Limb (tissue), 2 donors: Measurements from ENCODE around the gene TARS2.

Experiments
- DNase-seq, 2 donors: peaks; one replicate each; pipeline ENCODE4 v3.0.0-alpha.2; 2016; ENCODE audit errors: extremely low spot score in 2 of 2

TARS2 gene, protein sequence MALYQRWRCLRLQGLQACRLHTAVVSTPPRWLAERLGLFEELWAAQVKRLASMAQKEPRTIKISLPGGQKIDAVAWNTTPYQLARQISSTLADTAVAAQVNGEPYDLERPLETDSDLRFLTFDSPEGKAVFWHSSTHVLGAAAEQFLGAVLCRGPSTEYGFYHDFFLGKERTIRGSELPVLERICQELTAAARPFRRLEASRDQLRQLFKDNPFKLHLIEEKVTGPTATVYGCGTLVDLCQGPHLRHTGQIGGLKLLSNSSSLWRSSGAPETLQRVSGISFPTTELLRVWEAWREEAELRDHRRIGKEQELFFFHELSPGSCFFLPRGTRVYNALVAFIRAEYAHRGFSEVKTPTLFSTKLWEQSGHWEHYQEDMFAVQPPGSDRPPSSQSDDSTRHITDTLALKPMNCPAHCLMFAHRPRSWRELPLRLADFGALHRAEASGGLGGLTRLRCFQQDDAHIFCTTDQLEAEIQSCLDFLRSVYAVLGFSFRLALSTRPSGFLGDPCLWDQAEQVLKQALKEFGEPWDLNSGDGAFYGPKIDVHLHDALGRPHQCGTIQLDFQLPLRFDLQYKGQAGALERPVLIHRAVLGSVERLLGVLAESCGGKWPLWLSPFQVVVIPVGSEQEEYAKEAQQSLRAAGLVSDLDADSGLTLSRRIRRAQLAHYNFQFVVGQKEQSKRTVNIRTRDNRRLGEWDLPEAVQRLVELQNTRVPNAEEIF

DNA sequence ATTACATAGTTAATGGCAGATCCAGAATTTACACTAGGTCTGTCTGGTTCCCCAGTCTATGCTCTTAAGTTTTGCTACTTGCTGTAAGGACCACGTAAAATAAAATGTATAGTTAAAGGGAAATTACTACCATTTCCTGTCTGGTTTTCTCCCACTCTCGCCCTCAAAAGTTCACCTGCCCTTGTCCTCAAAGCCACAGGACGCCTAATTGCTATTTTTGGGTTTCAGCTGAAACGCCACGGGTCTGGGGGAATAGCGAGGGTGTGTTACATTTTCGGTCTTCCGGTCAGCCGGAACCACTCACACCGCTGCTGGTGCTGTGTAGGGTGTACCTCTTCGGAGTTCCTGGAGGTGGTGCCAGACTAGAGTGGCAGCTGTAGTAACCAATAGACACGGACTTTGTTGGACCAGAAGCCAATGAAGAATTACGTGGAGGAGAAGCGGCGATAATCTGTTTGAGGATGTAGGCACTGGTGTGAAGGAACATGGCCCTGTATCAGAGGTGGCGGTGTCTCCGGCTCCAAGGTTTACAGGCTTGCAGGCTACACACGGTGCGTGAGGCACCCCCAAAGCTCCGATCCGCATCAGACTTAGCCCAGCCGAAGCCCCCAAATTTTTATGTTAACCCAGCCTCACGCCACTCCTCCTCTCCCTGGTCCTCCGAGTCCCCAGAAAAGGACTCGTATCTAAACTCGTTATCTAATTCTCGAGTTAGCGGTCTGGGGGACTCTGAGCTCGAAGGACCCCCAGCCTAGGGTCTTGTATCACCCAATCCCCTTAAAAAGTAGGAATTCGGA is at the start of gene TARS2:
Gene TARS2 (plus strand): TSS at position 454 of the 797 bp plus-strand sequence. CDS start 32 bp downstream, at position 486.
- DNase-seq: peak; percentile 96 to 98

DNA sequence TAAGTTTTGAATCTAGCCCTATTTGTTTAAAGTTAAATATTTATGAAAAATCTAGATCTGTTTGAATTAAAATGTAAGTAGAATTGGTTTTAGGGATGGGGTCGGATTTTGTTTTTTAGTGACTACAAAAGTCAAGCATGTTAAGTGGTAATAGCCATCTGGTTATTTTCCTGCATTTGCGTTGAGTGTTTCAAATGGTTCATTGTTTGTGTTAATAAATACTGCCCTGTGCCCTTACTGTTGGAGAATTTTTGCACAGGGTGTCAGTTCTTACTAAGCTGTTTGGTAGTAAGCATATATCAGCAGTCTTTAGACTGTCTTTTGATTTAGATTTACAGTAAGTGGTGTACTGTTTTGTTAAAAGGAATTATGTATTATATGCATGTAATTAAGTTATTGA is 46.1 kb upstream of the TARS2 start:
- DNase-seq: no peak

DNA sequence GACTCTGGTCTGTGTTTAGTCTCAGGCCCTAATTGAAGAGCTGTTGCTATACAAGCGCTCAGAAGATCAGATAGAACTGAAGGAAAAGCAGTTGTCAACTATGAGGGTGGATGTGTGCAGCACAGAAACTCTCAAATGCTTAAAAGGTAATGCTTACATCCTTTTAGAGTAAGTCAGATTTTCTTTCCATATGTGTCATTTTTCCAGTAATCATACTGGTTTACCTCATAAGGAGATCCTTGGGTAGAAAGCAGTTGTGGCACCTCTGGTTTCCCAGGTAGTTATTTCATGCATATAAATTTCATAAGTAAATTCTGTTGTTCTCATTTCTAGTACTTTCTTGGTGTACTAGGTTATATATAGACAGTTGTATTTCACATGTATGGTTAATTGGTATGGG is 43.0 kb upstream of the TARS2 start:
- DNase-seq: no peak

DNA sequence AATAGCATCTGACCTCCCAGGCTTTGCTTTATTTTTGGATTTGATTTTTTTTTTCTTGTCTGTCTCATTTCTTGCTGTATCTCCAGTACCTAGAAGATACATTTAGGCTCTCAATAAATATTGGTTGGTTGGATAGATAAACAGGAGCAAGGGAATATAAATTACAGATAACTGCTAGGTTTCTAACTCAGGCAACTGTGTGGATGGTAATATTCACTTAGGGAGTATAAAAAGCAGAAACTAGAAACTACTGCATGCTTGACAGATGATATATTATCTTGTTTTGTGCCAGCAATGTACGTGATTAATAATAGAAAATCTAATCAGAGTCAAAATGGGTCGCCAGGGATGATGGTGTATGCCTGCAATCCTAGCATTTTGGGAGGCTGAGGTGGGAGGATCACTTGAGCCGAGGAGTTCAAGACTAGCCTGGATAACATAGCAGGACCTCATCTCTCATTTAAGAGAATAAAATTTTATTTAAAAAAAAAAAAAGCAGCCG is 31.0 kb upstream of the TARS2 start:
- no peak for DNase-seq

DNA sequence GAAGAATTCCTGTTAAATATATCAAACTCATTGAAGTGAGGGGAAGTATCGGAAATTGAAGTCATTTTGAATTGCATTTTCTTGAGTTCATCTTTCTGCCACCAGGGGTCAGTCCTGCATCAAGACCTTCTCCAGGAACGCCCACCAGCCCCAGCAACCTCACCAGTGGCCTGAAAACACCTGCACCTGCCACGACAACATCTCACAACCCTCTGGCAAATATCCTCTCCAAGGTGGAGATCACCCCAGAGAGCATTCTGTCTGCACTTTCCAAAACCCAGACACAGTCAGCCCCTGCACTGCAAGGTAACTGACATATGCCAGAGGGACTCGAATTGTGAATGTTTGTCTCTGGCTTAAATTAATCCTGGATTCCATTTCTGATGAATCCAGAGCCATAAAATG is 22.8 kb upstream of the TARS2 start:
- peak; percentile 48 to 69 for DNase-seq

DNA sequence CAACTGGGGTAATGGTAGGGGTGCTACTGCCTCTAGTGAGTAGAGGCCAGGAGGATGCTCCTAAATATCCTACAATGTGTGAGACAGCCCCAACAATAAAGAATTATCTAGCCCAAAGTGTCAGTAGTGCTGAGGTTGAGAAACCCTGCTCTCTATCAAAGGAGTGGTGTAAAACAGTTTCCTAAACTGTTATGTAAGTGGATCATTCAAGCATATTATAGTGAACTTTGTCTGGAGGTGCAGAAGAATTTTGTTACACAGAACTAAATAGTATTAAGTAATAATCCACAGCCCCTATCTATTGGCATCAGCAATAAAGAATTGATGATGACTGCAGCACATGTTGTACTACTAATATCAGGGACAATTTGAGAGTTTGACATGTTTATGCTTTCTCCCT is 20.3 kb upstream of the TARS2 start:
- DNase-seq: no peak

DNA sequence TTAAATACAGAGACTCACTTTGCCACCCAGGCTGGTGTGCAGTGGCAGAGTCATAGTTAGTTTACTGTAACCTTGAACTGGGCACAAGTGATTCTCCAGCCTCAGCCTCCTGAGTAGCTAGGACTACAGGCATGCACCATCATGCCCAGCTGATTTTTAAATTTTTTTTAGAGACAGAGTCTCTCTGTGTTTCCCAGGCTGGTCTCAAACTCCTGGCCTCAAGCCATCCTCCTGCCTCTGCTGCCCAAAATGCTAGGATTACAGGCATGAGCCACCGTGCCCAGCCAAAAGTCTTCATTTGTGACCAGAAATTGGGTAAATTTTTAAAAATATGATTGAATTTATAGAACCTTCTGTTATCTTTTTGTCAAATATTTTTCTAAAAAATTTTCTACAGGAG is 17.9 kb upstream of the TARS2 start:
- no peak for DNase-seq

DNA sequence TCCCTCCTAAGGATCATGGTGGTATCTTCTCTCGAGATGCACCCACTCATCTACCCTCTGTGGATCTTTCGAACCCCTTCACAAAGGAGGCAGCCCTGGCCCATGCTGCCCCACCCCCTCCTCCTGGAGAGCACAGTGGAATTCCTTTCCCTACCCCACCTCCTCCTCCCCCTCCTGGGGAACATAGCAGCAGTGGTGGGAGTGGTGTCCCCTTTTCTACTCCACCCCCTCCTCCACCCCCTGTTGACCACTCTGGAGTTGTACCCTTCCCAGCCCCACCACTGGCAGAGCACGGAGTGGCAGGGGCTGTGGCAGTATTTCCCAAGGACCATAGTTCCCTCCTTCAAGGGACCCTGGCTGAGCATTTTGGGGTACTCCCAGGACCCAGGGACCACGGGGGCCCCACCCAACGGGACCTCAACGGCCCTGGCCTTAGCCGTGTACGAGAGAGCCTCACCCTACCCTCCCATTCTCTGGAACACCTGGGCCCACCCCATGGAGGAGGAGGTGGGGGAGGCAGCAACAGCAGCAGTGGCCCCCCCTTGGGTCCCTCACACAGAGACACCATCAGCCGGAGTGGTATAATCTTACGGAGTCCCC is 14.5 kb upstream of the TARS2 start:
- DNase-seq: no peak

DNA sequence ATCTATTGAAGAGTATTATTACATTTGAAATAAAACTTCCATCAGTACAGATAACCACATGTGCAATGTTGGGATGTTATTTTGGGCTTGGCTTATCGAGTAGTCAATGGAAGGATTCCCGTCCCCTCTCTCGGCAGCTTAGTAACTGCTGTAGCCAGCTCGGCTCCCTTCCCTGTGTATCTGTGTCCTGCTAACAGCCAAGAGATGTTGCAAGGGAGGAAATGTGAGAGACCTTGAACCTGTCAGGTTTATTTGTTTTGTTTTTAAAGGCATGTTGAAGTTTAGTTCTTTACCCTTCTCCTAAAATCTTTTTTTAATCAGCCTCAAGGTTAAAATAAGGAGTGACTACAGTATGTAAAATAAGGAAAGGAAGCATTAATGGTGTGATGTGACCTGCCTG is 13.6 kb upstream of the TARS2 start:
- no peak for DNase-seq

DNA sequence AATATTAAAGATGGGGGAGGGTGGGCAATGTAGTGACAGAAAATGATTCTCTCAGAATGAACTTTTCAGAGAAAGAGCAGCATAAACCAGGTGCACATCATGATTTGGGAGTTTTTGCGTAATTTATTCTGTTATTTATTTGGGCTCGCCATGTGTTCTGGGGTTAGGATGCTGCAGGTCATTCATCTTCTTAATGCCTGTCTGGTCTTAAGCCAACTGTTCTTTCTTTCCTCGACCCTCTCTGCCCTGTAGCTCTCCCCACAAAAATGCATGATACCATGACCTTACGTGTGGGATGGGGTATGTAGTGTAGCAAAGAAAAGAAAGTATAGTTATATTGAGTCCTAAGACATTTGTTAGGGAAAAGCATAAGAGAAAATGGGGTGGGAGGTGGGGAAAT is 12.3 kb upstream of the TARS2 start:
- DNase-seq: no peak

DNA sequence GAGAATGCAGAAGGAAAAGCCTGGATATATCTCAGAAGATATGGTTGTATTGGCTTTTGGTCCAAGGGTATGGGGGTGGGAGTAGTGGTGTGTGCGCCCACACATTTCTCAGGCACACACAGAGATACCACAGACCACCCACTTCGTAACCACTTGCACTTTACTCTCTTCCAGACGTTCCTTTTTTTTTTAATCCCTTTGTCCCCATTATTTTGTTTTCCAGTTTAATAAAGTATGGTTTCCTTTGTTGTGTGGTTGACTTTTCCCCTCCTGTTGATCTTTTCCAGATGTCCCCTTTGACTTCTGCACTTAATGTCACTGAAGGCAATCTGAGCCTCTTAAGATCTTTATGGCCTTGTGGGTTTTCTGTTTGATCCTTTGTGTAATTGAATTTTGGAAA is 10.5 kb upstream of the TARS2 start:
- DNase-seq: no peak

DNA sequence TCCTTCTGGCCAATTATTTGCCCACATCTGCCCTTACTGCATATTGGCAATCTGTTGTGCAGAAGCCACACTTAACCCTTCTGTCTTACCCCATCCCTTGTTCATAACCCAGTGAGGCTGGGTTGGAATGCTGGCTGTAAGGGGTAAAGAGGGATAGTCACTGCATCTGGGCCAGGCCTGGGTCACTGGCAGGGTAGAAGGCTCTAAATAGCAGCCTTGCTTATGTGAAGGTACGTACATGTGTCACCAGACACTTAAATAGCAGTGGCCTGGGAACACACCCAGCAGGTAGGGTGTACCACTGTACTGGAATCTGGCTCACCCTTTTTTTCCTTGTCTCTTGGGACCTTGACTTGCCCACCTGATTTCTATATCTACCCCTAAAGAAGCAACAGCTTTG is 9.9 kb upstream of the TARS2 start:
- no peak for DNase-seq

DNA sequence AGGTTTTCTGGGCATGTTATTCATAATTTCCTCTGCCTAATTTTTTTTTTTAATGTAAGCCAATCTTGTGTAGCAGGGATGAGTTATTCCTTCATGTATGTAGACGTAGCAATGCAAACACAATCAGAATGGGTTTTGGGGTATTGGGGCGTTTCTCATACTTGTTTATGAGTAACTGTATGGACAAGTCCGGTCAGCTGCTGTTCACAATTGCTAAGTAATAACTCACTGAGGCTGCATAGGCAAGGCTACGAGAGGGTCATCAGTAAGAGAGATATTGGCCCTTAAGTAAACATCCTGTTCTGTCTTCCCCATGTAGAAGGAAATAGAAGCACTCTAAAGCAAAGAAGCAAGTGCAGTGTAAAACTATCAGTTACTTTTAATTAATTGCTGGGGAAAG is 9.5 kb upstream of the TARS2 start:
- no peak for DNase-seq

DNA sequence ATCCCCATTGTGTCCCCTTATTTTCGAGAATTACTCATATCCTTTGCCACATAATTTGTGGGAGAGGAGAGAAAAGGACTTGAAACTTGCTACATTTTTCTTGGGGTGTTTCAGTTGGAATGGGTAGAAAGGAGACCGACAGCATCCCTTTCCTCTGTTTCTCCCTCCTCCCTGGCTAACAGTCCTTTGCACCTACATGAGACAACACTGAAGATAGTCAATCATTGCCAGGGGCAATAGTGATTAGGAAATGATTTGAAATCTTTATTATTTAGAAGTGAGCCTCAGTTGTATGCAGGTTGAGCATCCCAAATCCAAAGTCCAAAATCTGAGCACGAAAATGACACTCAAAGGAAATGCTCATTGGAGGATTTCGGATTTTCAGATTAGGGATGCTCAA is 7.8 kb upstream of the TARS2 start:
- DNase-seq: no peak

DNA sequence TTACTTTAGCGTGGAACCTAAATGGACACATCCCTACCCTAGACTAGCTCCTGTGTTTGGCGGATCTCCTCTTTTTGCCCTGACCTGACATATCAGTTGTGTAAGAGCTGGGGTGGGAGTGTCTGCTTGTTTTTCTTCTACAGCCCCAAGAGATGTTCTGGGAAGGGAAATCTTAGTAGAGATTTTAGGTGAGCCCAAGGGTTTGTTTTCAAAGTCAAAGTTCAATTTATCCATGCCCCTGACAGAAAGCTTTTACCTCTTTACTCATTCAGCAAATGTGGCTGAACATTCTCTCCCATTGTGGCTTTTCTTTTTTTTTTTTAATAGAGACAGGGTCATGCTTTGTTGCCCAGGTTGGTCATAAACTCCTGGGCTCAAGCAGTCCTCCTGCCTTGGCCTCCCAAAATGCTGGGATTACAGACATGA is 7.3 kb upstream of the TARS2 start:
- DNase-seq: no peak

DNA sequence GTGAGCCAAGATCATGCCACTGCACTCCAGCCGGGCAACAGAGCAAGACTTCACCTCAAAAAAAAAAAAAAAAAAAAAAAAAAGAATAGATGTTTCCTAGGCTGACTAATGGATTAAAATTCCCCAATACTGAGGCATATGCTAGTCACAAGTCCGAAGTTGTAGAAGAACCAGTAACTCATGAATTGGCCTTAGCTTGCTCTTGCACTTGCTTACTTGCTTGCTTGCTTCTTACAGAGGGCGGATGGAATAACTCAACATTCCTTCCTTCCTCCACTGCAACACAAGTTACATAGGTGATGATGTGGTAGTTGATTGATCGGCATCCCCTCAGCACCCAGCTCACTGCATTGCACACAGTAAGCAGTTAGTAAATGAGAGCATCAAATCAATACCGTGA is 2.8 kb upstream of the TARS2 start:
- no peak for DNase-seq

DNA sequence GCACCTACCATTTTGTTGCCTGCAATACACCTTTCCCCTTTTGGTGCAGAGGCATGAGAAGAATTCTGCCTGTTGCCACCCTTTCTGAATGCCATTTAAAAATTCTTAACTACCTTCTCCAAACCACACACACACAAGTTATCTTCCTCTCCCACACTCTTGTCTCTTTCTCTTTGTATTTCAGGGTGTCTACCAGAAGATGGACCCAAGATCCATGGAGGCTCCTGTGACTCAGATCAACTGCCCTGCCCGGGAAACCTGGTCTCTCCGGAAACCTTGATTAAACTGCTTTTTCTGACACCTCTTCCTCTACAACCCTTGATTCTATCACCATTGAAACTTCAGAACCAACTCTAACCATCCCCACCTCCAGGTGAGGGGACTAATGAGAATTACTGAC is 2.4 kb upstream of the TARS2 start:
- no peak for DNase-seq

DNA sequence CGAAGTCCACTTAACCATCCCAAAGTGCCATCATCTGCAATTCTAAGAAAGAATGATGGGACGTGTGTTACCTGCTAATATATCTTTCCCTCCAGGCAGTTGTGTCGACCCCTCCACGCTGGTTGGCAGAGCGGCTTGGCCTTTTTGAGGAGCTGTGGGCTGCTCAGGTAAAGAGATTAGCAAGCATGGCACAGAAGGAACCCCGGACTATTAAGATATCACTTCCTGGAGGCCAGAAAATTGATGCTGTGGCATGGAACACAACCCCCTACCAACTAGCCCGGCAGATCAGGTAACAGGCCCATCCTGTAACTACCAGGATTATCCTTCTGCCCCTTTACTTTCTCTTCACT is 520 bp downstream of the TARS2 start:
- DNase-seq: no peak

DNA sequence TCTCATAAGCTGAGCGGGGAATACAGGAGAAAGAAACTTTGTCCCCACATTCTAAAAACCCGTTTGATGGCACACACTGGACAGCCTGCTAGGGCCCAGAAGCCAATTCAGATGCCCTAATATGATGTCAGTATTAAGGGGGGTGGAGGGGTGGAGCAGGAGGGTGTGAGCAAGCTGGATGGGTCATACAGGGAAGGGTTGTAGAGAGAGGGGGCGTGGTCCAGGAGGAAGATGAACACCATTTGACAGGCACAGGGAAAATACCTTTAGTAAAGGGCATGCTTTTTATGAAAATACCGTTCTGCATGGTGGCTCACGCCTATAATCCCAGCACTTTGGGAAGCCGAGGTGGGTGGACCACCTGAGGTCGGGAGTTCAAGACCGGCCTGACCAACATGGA is 6.0 kb downstream of the TARS2 start:
- no peak for DNase-seq

DNA sequence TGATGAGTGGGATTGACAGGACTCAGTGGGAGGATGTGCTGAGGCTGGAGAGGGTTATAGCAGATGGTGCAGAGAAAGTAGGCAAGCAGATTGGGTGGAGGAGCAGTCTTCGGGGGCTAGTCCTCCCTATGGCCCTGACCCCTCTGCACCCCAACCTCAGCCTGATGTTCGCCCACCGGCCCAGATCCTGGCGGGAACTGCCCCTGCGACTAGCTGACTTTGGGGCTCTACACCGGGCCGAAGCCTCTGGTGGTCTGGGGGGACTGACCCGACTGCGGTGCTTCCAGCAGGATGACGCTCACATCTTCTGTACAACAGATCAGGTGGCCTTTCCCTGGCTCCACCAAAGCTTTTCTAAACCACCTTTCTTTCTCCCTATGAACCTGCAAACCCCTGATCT is 11.1 kb downstream of the TARS2 start:
- DNase-seq: no peak

DNA sequence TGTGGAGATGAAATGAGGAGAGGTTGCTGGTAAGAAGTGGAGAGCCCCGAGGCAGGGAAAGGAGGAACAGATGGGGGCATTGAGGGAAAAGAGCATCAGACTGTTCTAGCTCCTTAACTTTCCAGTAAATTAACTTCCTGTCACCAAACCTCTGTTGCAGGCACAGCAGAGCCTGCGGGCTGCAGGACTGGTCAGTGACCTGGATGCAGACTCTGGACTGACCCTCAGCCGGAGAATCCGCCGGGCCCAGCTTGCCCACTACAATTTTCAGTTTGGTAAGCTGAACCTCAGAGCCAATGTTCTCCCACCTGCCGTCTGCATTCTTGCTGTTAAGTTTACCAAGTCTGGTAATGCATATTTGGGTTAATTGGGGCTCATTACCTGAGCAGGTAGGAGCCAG is 18.2 kb downstream of the TARS2 start:
- no peak for DNase-seq
